HG03439 (cell line): Measurements from ENCODE around the gene TPMT.
"Not testable (repeated sequence)": the region's sequence is repeated elsewhere in the genome, so short reads cannot be mapped to it uniquely, and the experiment has no call there.

ENCODE experiments used
- ATAC-seq: cut with Tn5 transposase; IDR thresholded peaks from one replicate; pipeline ENCODE4 v1.9.1; 2021; ENCODE audit warnings: mild to moderate bottlenecking, moderate library complexity; ENCODE audit not compliant: unreplicated experiment

Gene TPMT

DNA sequence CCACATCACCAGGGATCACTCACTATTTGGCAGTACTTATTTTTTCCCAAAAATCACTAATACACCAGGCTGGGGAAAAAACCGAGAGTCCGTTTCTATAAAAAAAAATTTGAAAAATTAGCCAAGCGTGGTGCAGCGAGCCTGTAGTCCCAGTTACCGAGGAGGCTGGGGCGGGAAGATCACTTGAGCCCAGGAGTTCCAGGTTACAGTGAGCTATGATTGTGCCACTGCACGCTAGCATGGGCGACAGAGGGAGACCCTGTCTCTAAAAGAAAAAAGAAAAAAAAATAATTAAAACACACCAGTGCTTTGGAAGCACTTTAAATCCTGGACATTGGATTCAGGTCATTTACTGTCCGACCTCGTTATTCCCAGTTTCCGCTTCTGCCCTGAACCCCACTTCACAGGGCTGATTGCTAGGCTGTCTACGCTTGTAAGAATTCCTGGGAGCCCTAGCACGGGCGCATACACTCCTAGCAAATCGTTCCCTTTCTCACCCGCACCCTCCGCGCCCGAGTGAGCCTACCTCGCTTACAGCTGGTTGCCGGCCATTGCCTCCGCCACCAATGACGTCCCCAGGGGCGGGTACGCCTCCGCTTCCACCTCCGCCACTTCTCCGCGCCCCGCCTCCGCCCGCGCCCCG, at the start of gene TPMT:
Gene TPMT (minus strand): TSS at position 571 of the 643 bp plus-strand sequence. CDS start 5,950 bp downstream, outside the sequence.
- peak; percentile 66 for ATAC-seq

DNA sequence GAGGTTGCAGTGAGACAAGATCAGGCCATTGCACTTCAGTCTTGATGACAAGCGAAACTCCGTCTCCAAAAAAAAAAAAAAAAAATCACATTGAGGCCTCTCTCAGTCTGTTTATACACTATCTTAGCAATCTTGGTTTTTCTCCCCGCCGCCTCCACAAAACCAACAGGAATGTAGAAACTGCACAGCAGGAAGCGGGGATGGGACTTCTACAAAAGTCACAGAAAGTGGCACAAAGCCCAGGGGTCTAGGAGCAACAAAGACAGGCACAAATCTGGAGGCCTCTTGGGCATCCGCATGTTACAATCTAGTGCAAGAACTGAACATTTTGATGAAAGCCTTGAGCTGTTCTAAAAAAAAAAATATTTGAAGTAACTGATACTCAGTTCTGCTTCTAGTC, 48.9 kb upstream of the TPMT start:
- ATAC-seq = no peak

DNA sequence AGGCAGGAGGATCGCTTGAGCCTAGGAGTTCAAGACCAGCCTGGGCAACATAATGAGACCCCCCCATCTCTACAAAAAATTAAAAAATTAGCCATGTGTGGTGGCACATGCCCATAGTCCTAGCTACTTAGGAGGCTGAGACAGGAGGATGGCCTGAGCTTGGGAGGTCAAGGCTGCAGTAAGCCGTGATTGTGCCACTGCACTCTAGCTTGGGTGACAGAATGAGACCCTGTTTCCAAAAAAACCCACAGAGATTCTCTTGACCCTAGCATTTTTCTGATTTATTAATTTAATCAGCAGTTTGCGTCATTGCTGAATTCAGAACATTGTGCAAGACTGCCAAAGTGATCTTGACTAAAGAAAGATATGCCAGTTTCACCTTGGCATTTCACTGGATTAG, 37.1 kb upstream of the TPMT start:
- no peak for ATAC-seq

DNA sequence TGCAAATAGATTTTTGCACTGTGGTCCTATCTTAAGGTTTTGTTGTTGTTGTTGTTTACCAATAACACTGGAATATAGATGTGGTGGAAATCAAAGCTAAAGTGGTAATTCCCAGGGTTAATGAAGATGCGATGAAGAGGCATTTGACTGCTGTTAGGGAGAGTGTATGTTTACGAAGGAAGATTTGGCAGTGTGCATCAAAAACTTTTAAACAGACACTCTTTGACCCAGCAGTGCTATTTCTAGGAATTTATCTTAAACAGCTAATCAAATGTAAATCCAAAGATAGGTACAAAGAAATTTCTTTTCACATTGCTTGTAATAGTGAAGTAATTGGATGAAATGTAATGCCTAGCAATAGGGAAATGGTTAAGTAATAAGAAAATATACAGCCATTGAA, 34.3 kb upstream of the TPMT start:
- no peak for ATAC-seq

DNA sequence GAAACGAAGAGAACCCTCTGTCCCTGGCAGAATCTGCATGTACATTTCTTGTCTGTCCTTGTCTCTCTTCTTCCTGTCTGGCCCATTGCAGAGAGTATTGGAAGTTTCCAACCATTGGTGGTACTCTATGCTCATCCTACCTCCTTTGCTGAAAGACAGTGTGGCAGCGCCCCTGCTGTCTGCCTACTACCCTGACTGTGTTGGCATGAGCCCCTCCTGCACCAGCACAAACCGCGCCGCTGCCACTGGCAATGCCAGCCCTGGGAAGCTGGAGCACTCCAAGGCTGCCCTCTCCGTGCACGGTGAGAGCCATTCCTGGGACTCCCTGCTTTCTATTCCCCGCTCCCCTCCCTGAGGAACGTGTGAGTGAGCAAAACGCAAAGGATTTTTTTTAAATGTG, 32.8 kb upstream of the TPMT start:
- ATAC-seq = no peak

DNA sequence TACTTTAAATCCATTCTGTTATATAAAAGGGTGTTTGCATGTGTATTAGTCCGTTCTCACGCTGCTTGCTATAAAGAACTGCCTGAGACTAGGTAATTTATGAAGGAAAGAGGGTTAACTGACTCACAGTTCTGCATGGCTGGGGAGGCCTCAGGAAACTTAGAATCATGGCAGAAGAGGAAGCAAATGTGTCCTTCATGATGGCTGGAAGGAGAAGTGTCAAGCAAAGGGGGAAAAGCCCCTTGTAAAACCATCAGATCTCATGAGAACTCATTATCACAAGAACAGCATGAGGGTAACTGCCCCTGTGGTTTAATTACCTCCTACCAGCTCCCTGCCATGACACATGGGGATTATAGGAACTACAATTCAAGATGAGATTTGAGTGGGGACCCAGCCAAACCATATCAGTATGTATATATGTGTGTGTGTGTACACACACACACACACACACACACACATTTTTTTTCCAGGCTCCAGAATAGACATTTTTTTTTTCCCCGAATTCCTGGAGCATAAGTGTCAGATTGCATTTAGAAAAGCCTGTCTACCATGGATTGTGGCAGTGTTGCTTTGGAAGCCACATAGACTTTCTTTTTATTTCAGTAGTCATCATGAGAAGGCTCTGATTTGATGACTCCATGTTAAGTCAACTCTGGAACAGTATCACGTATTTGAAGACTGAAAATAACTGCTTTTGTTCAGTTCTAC, 31.8 kb upstream of the TPMT start:
- no peak for ATAC-seq

DNA sequence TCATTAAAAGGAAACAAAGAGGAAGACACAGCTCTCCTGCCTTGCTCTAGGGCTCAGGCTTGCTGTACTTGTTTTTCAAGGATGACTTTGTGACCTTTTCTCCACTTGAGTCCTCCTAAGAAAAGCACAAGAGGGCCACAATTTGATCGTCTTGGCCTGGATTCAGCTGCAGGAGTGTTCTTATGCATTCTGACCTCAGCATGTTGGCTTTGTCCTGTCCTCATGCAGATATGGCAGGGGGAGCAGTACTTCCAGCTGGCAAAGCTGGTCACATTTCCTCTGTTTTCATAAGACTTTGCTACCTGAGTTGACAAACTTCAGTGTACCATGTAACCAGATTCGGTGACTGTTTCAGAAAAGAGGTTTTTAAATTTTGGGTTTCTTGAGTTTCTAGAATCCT, 31.2 kb upstream of the TPMT start:
- no peak for ATAC-seq

DNA sequence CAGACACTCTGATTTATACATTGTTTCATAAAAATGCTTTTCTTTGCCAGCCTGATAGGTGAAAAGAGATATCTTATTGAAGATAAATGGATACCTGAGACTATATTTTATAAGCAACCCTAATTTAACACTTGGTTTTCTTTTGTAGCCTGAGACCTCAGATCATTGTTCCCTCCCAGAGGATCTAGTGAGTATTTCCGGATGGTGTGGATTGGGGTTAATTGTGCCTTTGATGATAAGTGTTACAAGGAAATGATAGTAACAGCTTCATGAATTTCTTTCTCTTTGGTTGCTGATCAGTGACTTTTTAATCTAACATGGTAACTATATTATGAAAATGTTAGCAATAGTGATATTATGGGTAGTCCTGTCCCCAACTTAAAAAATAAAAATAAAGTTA, 30.7 kb upstream of the TPMT start:
- no peak for ATAC-seq

DNA sequence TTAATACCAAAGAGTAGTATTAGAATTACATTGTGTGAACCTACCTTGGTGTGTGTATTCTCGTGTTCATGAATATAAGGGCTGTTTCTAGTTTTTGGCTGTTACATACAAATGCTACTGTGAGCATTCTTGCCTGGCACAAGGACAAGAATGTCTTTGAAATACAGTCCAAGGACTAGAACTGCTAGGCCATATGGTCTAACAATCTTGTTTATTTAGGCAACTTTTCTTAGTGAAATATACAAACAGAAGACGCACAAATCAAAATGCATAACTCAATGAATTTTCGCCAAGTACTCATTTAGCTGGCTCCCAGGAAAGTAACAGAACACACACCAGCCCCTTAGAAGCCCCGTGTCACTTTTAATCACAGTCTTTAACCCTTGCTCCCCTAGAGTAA, 28.9 kb upstream of the TPMT start:
- ATAC-seq = no peak

DNA sequence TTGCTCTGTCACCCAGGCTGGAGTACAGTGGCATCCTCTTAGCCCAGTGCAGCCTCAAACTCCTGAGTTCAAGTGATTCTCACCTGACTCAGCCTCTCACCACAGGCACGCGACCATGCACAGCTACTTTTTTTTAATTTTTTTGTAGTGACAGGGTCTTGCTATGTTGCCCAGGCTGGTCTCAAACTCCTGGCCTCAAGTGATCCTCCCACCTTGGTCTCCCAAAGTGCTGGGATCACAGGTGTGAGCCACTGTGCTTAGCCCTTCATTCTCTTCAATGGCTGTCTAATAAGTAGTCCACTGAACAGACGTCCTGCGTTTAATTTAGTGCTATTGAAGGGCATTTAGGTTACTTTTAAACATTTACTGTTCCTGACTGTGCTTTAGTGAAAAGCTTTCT, 27.7 kb upstream of the TPMT start:
- ATAC-seq = no peak

DNA sequence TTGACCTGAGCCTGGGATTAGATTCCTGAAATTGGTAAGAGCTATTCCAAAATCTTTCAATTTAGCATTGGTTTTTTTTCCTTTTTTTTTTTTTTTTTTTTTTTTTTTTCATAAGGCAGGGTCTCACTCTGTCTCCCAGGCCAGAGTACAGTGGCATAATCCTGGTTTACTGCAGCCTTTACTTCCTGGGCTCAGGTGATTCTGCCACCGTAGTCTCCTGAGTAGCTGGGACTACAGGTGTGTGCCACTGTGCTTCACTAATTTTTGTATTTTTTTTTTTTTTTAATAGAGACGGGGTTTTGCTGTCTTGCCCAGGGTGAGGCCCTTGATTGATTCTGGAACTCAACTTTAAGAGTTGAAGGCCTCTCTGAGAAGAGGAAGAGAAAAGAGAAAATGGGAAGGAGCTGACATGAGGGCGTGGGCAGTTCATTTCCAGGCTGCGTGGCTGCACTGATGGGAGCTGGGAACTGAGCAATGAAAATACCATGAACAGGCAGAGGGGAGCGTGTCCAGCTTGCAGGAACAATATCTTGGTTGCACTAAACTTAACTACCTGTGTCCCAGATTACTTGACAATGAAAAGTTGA, 25.0 kb upstream of the TPMT start:
- ATAC-seq = no peak

DNA sequence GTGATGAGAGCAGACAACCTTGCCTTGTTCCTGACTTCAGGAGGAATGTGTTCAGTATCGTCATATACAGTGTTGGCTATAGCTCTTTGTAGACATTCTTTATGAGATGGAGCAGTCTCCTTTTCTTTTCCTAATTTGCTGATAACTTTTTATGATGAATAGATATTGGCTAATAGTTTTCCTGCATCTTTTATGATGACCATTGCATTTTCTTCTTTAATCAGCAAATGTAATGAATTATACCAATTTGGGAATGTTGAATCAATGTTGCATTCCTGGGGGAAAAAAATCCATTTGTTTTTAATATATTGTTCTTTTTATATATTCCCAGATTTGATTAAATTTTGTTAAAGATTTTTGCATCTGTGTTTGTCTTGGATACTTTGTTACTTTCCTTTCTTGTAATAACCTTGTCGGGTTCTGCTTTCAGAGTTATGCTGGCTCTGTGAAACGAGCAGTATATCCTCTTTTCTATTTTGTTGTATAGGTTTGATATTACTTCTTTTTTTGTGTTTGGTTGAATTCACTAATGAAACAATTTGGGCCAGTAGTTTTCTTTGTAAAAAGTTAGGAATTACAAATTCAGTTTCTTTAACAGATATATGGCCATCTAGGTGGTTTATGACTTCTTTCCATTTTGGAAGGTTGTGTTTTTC, 24.2 kb upstream of the TPMT start:
- ATAC-seq = no peak

DNA sequence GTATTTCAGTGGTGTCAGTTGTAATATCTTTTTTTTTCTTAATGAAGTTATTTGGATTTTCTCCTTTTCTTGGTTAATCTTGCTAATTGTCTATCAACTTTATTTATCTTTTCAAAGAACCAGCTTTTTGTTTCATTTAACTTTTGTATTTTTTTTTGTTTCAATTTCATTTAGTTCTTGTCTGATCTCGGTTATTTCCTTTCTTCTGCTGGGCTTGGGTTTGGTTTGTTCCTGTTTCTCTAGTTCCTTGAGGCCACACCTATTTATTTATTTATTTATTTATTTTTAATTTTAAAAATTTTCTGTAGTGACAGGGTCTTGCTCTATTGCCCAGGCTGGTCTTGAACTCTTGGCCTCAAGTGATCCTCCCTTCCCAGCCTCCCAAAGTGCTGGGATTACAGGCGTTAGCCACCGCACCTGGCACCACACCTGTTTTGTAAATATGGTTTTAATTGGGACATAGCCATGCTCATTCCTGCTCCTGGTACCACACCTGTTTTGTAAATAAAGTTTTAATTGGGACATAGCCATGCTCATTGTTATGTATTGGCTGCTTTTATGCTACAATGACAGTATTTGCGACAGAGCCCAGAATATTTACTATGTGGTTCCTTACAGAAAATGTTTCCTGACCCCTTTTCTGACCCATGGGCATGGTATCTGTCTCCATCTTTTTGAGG, 22.5 kb upstream of the TPMT start:
- no peak for ATAC-seq

DNA sequence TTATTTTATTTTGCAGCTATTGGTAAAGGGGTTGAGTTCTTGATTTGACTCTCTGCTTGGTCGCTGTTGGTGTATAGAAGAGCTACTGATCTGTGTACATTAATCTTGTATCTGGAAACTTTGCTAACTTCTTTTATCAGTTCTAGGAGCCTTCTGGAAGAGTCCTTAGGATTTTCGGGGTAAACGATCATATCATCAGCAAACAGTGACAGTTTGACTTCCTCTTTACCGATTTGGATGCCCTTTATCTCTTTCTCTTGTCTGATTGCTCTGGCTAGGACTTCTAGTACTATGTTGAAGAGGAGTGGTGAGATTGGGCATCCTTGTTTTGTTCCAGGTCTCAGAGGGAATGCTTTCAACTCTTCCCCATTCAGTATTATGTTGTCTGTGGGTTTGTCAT, 21.3 kb upstream of the TPMT start:
- ATAC-seq = not testable (repeated sequence)

DNA sequence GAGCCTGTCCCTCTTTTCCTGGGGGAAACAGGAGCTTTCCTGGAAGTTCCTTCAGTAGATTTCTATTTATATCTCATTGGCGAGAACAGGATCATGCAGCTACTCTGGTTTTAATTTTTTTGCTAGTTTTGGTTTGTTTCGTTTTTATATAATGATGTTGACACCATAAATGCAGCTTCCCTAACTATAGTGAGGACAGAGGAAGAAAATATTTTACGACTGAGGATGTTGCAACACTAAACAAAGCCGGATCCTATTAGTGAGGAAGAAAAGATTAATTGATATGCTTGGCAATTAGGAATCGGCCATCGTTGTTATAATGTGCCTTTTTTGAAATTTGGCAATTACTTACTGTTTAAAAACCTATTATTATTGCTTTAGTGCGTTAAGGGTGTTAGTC, 17.0 kb upstream of the TPMT start:
- ATAC-seq = no peak

DNA sequence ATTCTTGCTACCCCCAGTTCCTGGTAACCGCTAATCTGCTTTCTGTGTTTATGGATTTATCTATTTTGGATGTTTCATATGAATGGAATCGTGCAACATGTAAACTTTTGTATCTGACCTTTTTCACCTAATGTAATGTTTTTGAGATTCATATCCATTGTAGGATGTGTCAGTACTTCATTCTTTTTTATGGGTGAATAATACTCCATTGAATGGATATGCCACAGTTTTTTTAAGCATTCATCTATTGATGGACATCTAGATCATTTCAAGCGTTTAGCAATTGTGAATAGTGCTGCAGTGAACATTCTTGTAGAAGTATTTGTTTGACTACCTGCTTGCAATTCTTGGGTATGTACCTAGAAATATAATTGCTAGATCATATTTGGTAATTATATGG, 13.4 kb upstream of the TPMT start:
- ATAC-seq = no peak

DNA sequence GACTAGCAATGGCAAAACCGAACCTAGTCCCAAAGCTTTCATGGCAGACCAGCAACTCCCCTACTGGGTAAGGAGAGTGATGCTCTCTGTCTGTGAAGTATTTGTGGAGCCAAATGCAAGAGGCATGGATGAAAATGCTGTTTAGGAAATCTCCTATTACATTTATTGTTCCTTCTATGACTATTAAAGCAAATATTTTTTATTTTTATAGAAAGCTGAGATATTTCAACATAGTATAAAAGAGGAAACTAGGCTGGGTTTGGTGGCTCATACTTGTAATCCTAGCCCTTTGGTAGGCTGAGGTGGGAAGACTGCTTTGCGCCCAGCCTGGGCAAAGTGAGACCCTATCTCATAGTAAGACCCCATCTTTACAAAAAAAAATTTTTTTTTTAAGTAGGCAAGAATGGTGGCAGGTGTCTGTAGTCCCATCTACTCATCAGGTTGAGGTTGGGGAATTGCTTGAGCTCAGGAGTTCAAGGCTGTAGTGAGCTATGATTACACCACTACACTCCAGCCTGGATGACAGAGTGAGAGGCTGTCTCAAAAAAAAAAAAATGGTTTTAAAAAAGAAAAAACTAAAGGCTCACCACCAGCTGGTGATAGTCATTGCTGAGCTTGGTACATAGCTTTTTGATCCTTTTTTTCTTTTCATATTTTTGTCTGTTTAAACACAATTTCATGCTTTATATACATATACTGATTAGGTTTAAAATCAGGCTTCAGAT, 11.6 kb upstream of the TPMT start:
- no peak for ATAC-seq

DNA sequence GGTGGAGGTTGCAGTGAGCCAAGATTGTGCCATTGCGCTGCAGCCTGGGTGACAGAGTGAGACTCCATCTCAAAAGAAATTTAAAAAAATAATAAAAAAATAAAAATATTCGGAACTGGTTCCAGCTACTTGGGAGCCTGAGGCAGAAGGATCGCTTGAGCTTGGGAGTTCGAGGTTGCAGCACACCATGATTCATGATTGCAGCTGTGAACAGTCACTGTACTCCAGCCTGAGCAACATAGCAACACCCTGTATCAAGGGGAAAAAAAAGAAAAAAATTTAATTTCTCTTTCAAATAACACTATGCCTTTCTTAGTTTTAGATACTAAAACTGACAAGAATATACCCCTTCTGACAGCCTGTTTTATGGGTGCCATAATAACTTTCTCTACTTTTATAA, 10.9 kb upstream of the TPMT start:
- ATAC-seq = no peak

DNA sequence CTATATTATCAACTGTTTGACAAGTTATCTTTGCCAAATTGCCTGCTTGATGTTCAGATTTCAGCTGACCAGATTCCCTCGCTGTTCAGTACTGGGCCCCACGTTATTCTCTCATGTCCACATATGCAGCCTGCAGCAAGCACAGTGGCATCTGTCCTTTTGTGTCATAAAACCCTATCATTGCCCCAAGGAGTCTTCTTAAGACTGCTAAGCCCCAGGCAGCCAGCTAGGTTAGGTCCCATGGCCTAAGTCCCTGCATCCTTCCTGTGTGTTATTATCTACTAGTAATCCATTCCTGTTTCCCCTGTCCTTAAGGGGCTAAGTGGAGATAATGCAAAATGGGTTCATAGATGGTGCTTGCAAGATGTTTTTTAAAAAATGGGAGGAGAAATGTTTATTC, 7.5 kb upstream of the TPMT start:
- no peak for ATAC-seq

DNA sequence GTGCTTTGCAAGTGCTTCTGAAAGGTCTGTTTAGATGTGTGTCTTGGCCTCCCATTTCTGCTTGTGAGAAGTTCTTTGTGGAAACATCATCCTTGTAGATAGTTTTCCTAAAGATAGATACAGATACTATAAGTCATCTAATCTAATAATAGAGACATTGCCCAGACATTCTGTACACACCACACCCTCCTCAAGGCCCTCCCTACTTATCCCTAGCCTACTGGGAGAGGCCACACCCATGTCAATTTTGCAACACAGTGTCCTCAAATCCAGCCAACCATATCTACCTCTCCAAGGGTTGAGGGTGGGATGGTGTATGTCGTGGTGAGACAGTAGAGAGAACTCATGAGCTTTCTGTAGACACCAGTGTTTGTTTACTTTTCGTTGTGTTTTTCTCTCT, 6.6 kb upstream of the TPMT start:
- ATAC-seq = no peak

DNA sequence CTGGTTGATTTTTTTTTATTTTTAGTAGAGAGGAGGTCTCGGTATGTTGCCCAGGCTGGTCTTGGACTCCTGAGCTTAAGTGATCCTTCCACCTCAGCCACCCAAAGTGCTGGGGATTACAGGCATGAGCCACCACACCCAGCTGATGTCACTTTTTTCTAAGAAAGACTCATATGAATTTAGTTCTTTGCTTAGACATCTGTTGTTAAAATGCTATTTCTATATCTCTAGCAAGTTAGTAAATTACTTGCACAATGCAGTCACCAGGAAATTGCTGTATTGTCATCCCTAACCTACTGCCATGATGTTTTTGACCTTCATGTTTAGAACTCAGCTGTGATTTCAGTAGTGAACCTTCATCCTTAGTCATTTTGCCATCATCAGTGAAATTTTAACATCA, 6.0 kb upstream of the TPMT start:
- ATAC-seq = no peak
